ENCODE data around the gene MYLIP. TPM values are rescaled to one million over a fixed set of nuclear protein-coding genes. Genes with fewer than 3 reads are reported as not detected.

MYLIP gene
- total and polyA plus RNA-seq, 2 donors (not counting 1 experiment from before 2014, with no cell fraction given), result 2.5 to 7.6 TPM

DNA sequence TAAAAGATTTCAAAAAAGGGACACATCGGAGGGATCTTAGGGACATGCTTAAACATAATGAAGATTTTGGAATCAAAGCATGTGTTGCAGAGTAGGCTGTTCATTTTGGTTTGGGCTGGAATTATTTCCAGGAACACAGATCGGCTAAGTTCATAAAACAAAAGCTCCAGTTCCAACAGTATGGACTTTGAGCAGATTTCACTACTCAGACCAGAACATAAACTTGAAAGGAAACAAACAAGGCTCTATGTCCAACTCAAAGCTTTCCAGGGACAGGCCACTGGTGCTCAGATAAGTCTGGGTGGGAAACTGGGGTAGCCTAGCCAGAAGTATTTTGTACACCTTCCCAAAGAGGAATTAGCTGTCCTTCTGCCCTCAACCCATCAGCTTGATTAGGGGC, 58.3 kb downstream of the MYLIP start:
- no peak overlapping the region for H3K27ac ChIP-seq (ENCODE audit: insufficient read depth, low read length)
- no peaks in the 10 kb centered on the region for H3K9me3 ChIP-seq (ENCODE audit: control insufficient read depth, insufficient read depth, low read depth, low read length)
- no peak for DNase-seq (ENCODE audit: low read depth in 2 of 2)
- H2AFZ ChIP-seq (ENCODE audit: low read length), result no peak overlapping the region
- H4K20me1 ChIP-seq (ENCODE audit: control insufficient read depth, extremely low read depth, insufficient read depth, low read length), result peaks cover 2% of the 10 kb centered on the region
- no peak overlapping the region for H3K9ac ChIP-seq (ENCODE audit: insufficient read depth, low read length)
- TF ChIP-seq, protein P1, sequence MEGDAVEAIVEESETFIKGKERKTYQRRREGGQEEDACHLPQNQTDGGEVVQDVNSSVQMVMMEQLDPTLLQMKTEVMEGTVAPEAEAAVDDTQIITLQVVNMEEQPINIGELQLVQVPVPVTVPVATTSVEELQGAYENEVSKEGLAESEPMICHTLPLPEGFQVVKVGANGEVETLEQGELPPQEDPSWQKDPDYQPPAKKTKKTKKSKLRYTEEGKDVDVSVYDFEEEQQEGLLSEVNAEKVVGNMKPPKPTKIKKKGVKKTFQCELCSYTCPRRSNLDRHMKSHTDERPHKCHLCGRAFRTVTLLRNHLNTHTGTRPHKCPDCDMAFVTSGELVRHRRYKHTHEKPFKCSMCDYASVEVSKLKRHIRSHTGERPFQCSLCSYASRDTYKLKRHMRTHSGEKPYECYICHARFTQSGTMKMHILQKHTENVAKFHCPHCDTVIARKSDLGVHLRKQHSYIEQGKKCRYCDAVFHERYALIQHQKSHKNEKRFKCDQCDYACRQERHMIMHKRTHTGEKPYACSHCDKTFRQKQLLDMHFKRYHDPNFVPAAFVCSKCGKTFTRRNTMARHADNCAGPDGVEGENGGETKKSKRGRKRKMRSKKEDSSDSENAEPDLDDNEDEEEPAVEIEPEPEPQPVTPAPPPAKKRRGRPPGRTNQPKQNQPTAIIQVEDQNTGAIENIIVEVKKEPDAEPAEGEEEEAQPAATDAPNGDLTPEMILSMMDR (conservative IDR thresholded peaks at IDR 0.05 in 1 of 2, IDR thresholded peaks at IDR 0.05 in 1 of 2; ENCODE audit: low read depth in 1 of 2, low read length in 2 of 2), result no peak
- TF ChIP-seq EZH2 (IDR thresholded peaks at IDR 0.05; ENCODE audit: low read length, missing control alignments), result no peak
- H3K27me3 ChIP-seq (ENCODE audit: control insufficient read depth, insufficient read depth, low read length), result no peaks in the 10 kb centered on the region
- no peak overlapping the region for H3K4me2 ChIP-seq (ENCODE audit: extremely low read depth, insufficient read depth, low read length)
- H3K4me3 ChIP-seq (replicated peaks in 1 of 4; ENCODE audit: control extremely low read depth in 1 of 4, insufficient read depth in 1 of 4, low read depth in 3 of 4, low read length in 4 of 4), result no peak overlapping the region
- no peaks in the 10 kb centered on the region for H3K36me3 ChIP-seq (ENCODE audit: control insufficient read depth, insufficient read depth, low read length)
- H3K4me1 ChIP-seq (ENCODE audit: control insufficient read depth, extremely low read depth, insufficient read depth, low read length), result no peaks in the 10 kb centered on the region
- no peaks in the 10 kb centered on the region for H3K79me2 ChIP-seq (ENCODE audit: control insufficient read depth, insufficient read depth, low read length)

GRCh38 chr6:16190214-16190613, 61.3 kb downstream of the MYLIP start:
- Histone ChIP-seq H3K36me3 (ENCODE audit: control insufficient read depth, insufficient read depth, low read length) (no peaks in the 10 kb centered on the region), H3K9ac (ENCODE audit: insufficient read depth, low read length) (no peak overlapping the region), H4K20me1 (ENCODE audit: control insufficient read depth, extremely low read depth, insufficient read depth, low read length) (no peaks in the 10 kb centered on the region), H3K79me2 (ENCODE audit: control insufficient read depth, insufficient read depth, low read length) (no peaks in the 10 kb centered on the region), H3K4me2 (ENCODE audit: extremely low read depth, insufficient read depth, low read length) (no peak overlapping the region), H3K27me3 (ENCODE audit: control insufficient read depth, insufficient read depth, low read length) (no peaks in the 10 kb centered on the region), H3K9me3 (ENCODE audit: control insufficient read depth, insufficient read depth, low read depth, low read length) (no peaks in the 10 kb centered on the region), H3K4me3 (replicated peaks in 1 of 4; ENCODE audit: control extremely low read depth in 1 of 4, insufficient read depth in 1 of 4, low read depth in 3 of 4, low read length in 4 of 4) (no peak overlapping the region), H3K4me1 (ENCODE audit: control insufficient read depth, extremely low read depth, insufficient read depth, low read length) (no peaks in the 10 kb centered on the region), H2AFZ (ENCODE audit: low read length) (no peak overlapping the region), H3K27ac (ENCODE audit: insufficient read depth, low read length) (no peak overlapping the region)
- TF ChIP-seq, protein P1 (conservative IDR thresholded peaks at IDR 0.05 in 1 of 2, IDR thresholded peaks at IDR 0.05 in 1 of 2; ENCODE audit: low read depth in 1 of 2, low read length in 2 of 2), result no peak
- TF ChIP-seq EZH2 (IDR thresholded peaks at IDR 0.05; ENCODE audit: low read length, missing control alignments), result no peak
- no peak for DNase-seq (ENCODE audit: low read depth in 2 of 2)

DNA sequence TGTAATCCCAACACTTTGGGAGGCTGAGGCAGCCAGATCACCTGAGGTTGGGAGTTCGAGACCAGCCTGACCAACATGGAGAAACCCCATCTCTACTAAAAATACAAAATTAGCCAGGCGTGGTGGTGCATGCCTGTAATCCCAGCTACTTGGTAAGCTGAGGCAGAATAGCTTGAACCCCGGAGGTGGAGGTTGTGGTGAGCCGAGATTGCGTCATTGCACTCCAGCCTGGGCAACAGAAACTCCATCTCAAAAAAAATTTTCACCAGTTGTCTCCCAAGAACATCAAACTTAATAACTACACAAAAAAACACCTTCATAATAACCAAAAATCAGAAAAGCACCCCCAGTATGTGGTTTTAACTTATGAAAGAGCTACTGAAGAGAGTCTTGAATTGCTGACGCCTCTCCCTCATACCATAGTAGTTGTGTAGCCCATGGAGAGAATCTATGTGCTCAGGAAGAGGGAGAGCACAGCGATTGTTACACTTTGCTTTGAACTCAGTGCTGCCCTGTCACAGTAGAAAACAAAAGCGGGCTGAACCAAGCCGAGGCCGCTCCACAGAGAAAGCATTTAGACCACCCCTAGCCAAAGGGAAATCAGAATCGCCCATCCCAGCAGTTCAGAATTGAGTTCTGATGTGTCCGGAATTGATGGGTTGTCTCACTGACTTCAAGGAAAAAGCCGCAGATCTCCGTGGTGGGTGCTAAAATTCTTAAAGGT, 67.5 kb downstream of the MYLIP start:
- H3K36me3 ChIP-seq (ENCODE audit: control insufficient read depth, insufficient read depth, low read length), result no peaks in the 10 kb centered on the region
- H3K79me2 ChIP-seq (ENCODE audit: control insufficient read depth, insufficient read depth, low read length), result no peaks in the 10 kb centered on the region
- TF ChIP-seq, protein P1 (conservative IDR thresholded peaks at IDR 0.05 in 1 of 2, IDR thresholded peaks at IDR 0.05 in 1 of 2; ENCODE audit: low read depth in 1 of 2, low read length in 2 of 2), result no peak
- TF ChIP-seq EZH2 (IDR thresholded peaks at IDR 0.05; ENCODE audit: low read length, missing control alignments), result no peak
- H3K4me1 ChIP-seq (ENCODE audit: control insufficient read depth, extremely low read depth, insufficient read depth, low read length), result no peaks in the 10 kb centered on the region
- H4K20me1 ChIP-seq (ENCODE audit: control insufficient read depth, extremely low read depth, insufficient read depth, low read length), result no peaks in the 10 kb centered on the region
- no peak overlapping the region for H3K4me3 ChIP-seq (replicated peaks in 1 of 4; ENCODE audit: control extremely low read depth in 1 of 4, insufficient read depth in 1 of 4, low read depth in 3 of 4, low read length in 4 of 4)
- H2AFZ ChIP-seq (ENCODE audit: low read length), result no peak overlapping the region
- no peaks in the 10 kb centered on the region for H3K9me3 ChIP-seq (ENCODE audit: control insufficient read depth, insufficient read depth, low read depth, low read length)
- H3K27ac ChIP-seq (ENCODE audit: insufficient read depth, low read length), result no peak overlapping the region
- H3K4me2 ChIP-seq (ENCODE audit: extremely low read depth, insufficient read depth, low read length), result no peak overlapping the region
- H3K9ac ChIP-seq (ENCODE audit: insufficient read depth, low read length), result no peak overlapping the region
- DNase-seq (ENCODE audit: low read depth in 2 of 2), result no peak
- H3K27me3 ChIP-seq (ENCODE audit: control insufficient read depth, insufficient read depth, low read length), result no peaks in the 10 kb centered on the region

Data from fibroblast of lung (primary cell).